HEK293T (cell line): ENCODE data around the gene STARD8.

Experiments
- CTCF ChIA-PET: fragments of 350-600 bp; formaldehyde crosslinking; extraction: SDS; loops from one replicate; lab custom pipeline; 2021; ENCODE audit warnings: antibody characterized with exemption, inconsistent platforms; lab: Yijun Ruan, JAX
- POLR2A ChIA-PET: fragments of 350-600 bp; formaldehyde crosslinking; extraction: SDS; loops from one replicate; lab custom pipeline; 2020; ENCODE audit warnings: antibody characterized with exemption, inconsistent platforms; lab: Yijun Ruan, JAX
- DNase-seq: peaks from one replicate; pipeline ENCODE4 v3.0.0; 2012; ENCODE audit warnings: mixed read lengths; ENCODE audit errors: extremely low spot score
- ARNT ChIP-seq: fragments of 450-650 bp; IDR thresholded peaks from 2 replicates; pipeline ENCODE4 v1.6.1; 2017; ENCODE audit warnings: mild to moderate bottlenecking
- BHLHE40 ChIP-seq: fragments of 450-650 bp; IDR thresholded peaks from 2 replicates; pipeline ENCODE4 v1.6.1; 2016; ENCODE audit warnings: mild to moderate bottlenecking, moderate library complexity, borderline replicate concordance
- CTBP1 ChIP-seq: fragments of 450-650 bp; IDR thresholded peaks from 2 replicates; pipeline ENCODE4 v1.6.1; 2016; ENCODE audit warnings: borderline replicate concordance
- ELF4 ChIP-seq: fragments of 450-650 bp; IDR thresholded peaks from 2 replicates; pipeline ENCODE4 v1.6.1; 2017; ENCODE audit warnings: antibody characterized with exemption
- FOXA1 ChIP-seq: fragments of 450-650 bp; IDR thresholded peaks from 2 replicates; pipeline ENCODE4 v1.6.1; 2016; ENCODE audit warnings: mild to moderate bottlenecking
- FOXK2 ChIP-seq: fragments of 450-650 bp; IDR thresholded peaks from 2 replicates; pipeline ENCODE4 v1.6.1; 2016; ENCODE audit warnings: mild to moderate bottlenecking
- FOXM1 ChIP-seq: fragments of 450-650 bp; IDR thresholded peaks from 2 replicates; pipeline ENCODE4 v1.6.1; 2017; ENCODE audit warnings: mild to moderate bottlenecking, borderline replicate concordance
- HDGF ChIP-seq: fragments of 450-650 bp; IDR thresholded peaks from 2 replicates; pipeline ENCODE4 v1.6.1; 2017; ENCODE audit warnings: antibody characterized with exemption, borderline replicate concordance
- L3MBTL2 ChIP-seq: fragments of 450-650 bp; conservative IDR thresholded peaks from 2 replicates; pipeline ENCODE4 v1.6.1; 2016; ENCODE audit warnings: mild to moderate bottlenecking
- LEF1 ChIP-seq: fragments of 450-650 bp; IDR thresholded peaks from 2 replicates; pipeline ENCODE4 v1.6.1; 2017; ENCODE audit warnings: mild to moderate bottlenecking, borderline replicate concordance
- NFRKB ChIP-seq: fragments of 450-650 bp; IDR thresholded peaks from 2 replicates; pipeline ENCODE4 v1.6.1; 2016; ENCODE audit warnings: mild to moderate bottlenecking, moderate library complexity
- SP1 ChIP-seq: fragments of 450-650 bp; IDR thresholded peaks from 2 replicates; pipeline ENCODE4 v1.6.1; 2017
- SUZ12 ChIP-seq: fragments of 450-650 bp; IDR thresholded peaks from 2 replicates; pipeline ENCODE4 v1.6.1; 2016; ENCODE audit warnings: mild to moderate bottlenecking
- TARDBP ChIP-seq: fragments of 450-650 bp; IDR thresholded peaks from 2 replicates; pipeline ENCODE4 v1.6.1; 2016
- ZNF384 ChIP-seq: fragments of 450-650 bp; IDR thresholded peaks from 2 replicates; pipeline ENCODE4 v1.6.1; 2016
- TF ChIP-seq, protein P1 (sequence below): fragments of 450-650 bp; IDR thresholded peaks from 2 replicates; pipeline ENCODE4 v1.6.1; 2016

STARD8 gene

DNA sequence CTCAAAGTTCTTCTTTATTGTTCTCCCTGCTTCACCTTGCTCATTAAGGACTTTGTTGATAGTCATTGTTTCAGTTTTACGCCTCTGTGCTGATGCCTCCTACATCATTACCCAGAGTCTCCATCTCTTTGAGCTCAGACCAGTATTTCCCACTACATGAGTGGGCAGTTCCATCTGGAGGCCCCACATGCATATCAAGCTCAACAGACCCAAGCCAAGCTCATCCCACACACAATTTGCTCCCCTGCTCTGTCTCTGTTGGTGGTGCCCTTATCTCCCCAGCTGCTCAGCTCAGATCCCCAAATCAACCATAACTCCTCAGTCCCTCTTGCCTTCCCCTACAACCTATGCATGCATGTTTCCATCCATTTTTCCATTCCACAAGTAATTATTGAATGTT lies 96.3 kb downstream of the STARD8 start:
- no peak for TF ChIP-seq FOXM1
- no peak for TF ChIP-seq ELF4
- no peak for TF ChIP-seq LEF1
- no peak for TF ChIP-seq SP1
- no peak for TF ChIP-seq SUZ12
- TF ChIP-seq ARNT, result no peak
- no peak for TF ChIP-seq TARDBP
- no peak for TF ChIP-seq ZNF384
- TF ChIP-seq NFRKB, result no peak
- no peak for TF ChIP-seq L3MBTL2
- TF ChIP-seq, protein P1, sequence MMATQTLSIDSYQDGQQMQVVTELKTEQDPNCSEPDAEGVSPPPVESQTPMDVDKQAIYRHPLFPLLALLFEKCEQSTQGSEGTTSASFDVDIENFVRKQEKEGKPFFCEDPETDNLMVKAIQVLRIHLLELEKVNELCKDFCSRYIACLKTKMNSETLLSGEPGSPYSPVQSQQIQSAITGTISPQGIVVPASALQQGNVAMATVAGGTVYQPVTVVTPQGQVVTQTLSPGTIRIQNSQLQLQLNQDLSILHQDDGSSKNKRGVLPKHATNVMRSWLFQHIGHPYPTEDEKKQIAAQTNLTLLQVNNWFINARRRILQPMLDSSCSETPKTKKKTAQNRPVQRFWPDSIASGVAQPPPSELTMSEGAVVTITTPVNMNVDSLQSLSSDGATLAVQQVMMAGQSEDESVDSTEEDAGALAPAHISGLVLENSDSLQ, result no peak
- ChIA-PET POLR2A (no interaction called here), CTCF (interaction anchor here (1.1 kb wide), 1 partner anchor 64 kb away, joined by 5 read pairs; no protein-coding TSS in a partner anchor)
- no peak for DNase-seq

DNA sequence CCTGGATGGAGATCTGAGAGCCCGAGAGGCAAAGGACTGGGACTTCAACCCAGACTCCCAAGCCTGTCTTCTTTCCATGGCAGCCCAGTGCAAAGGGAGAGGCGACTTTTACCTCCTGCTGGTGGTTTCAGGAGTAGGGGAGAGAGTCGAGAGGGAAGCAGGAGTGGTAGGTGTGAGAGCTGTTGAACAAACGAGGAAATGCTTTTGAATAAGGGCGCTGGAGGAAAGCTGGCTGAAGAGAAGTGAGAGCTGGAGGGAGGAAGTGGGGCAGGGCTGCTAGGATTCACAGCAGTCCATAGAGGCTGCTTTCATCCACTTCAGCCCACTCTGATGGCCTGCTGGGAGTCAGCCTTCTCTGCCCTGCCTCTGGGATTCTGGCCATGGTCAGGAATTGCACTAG lies 99.5 kb downstream of the STARD8 start:
- no peak for TF ChIP-seq TARDBP
- no peak for TF ChIP-seq BHLHE40
- TF ChIP-seq L3MBTL2, result no peak
- no peak for TF ChIP-seq ARNT
- no peak for TF ChIP-seq CTBP1
- TF ChIP-seq HDGF, result no peak
- TF ChIP-seq ZNF384, result no peak
- TF ChIP-seq FOXA1, result no peak
- no peak for DNase-seq
- ChIA-PET CTCF (no interaction called here), POLR2A (no interaction called here)

DNA sequence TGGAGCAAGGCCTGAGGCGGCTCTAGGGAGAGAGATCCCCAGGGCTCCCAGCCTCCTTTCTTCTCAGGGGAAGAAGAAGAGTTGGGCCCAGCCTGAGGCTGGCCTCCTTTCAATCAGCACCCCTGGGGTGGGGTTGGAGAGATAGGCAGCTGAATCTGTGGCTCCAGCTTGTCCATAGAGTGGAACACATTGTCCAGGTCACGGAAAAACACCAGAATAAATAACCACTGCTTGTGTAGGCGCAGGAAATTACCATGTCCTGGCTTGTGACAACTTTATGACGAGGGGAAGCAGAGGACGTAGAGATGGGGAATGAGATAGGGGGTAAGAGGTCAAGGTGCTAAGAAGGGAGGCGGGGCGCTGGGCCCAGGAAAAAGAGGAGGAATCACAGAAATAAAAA lies 100.6 kb downstream of the STARD8 start:
- DNase-seq, result no peak
- ChIA-PET CTCF (no interaction called here), POLR2A (no interaction called here)
- TF ChIP-seq ARNT (no peak), SP1 (no peak), HDGF (no peak), CTBP1 (no peak), FOXA1 (no peak), TARDBP (no peak), ELF4 (no peak), FOXK2 (no peak), NFRKB (no peak), FOXM1 (no peak)

DNA sequence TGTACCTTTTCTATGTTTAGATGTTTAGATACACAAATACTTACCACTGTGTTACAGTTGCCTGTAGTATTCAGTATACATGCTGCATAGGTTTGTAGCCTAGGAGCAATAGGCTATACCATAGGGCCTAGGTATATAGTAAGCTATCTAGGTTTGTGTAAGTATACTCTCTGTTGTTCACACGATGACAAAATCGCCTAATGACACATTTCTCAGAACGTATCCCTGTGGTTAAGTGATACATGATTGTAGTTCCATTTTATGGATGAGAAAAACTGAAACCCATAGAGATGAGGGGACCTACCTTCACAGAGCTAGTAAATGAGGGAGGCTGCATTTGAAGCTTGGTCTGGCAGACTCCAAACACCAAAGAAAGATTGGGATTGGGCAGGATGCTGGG lies 102.0 kb downstream of the STARD8 start:
- POLR2A ChIA-PET, result no interaction called here
- CTCF ChIA-PET, result no interaction called here
- no peak for DNase-seq
- no peak for TF ChIP-seq ZNF384
- no peak for TF ChIP-seq FOXA1
- TF ChIP-seq SP1, result no peak
- no peak for TF ChIP-seq CTBP1
- no peak for TF ChIP-seq BHLHE40
- TF ChIP-seq SUZ12, result no peak

DNA sequence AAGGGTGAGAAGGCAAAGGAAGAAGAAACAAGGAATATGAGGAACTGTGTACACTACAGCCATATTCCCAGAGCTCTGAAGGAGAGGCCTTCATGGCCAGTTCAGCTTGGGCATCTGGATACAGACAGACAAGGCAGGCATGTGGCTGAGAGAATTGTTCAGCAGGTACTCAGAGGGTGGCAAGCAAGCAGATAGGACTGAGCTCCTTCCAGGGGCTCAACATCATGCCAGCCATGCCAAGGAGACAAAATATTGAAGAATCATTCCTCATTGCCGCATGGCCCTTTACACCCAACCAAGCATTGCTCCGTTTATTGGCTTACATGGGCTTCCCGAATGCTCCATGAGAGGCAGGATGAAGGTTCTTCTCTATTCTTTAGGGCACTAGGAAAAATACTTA lies 102.8 kb downstream of the STARD8 start:
- ChIA-PET POLR2A (interaction anchor here (0.6 kb wide), 1 partner anchor 1221 kb away, joined by 3 read pairs; no protein-coding TSS in a partner anchor), CTCF (no interaction called here)
- DNase-seq, result no peak
- TF ChIP-seq SUZ12 (no peak), LEF1 (no peak), HDGF (no peak), ELF4 (no peak), TARDBP (no peak), FOXM1 (no peak), ARNT (no peak), SP1 (no peak), L3MBTL2 (no peak), FOXK2 (no peak), BHLHE40 (no peak)
- TF ChIP-seq, protein P1, result no peak

DNA sequence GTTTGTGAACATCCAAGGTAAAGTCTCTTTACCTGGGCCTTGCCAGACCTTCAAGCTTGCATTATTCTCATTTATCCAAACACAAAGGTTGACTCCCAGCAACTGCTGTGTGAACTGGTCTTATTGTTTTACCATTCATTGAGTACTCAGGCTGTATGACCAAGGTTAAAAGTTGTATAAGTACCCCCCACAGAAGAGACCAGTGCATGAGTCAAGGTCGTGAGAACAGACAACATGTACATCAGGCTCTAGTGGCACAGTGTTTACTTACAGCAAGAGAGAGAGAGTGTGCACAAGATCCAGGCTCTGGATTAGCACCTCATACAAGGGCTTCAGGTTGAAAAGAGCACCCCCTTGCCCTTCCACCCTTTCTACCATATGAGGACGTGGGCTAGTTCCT lies 103.9 kb downstream of the STARD8 start:
- ChIA-PET POLR2A (no interaction called here), CTCF (interaction anchor here (0.6 kb wide), 1 partner anchor 128 kb away, joined by 3 read pairs; no protein-coding TSS in a partner anchor)
- DNase-seq, result no peak
- no peak for TF ChIP-seq TARDBP
- TF ChIP-seq, protein P1, result no peak
- no peak for TF ChIP-seq NFRKB
- no peak for TF ChIP-seq SUZ12
- TF ChIP-seq BHLHE40, result no peak

DNA sequence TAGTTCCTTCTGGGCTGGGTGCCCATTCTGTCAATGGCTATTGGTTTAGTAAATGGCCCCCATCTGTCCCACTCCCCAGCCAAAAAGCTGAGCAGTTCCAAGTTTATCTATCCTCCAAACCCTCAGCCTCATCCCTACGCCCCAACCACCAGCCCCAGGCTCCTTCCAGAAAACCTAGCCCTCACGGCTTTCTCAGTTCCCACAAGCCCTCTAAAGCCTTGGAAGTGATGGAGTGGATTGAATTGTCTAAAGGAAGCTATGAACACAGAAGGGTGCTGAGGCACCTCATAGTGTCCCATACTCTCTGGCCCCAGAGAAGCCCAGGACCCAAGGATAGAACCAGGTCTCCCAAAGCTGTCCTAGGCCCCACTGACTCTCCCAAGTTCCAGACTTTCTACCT lies 105.8 kb downstream of the STARD8 start:
- no peak for DNase-seq
- CTCF ChIA-PET, result no interaction called here
- TF ChIP-seq FOXK2 (no peak), ZNF384 (no peak), BHLHE40 (no peak), SP1 (no peak), FOXM1 (no peak), HDGF (no peak), L3MBTL2 (no peak), CTBP1 (no peak), LEF1 (no peak), TARDBP (no peak), NFRKB (no peak), ELF4 (no peak), ARNT (no peak), SUZ12 (no peak), FOXA1 (no peak)
- TF ChIP-seq, protein P1, result no peak
- POLR2A ChIA-PET, result no interaction called here
